HepG2 (cell line): ENCODE measurements around the gene TAPBP. TPM values are rescaled to one million over a fixed set of nuclear protein-coding genes. Genes with fewer than 3 reads are reported as not detected.

Source experiments
- CBX1 ChIP-seq: IDR thresholded peaks from one replicate; pipeline ENCODE4 v1.6.1; 2016; ENCODE audit warnings: antibody characterized with exemption, low read depth
- CHD2 ChIP-seq: IDR thresholded peaks from 2 replicates; pipeline ENCODE4 v1.6.1; 2011; ENCODE audit warnings: low read depth, low read length, improper control_type of control experiment
- CSRNP2 ChIP-seq: sonication (generic); formaldehyde crosslinking; conservative IDR thresholded peaks from 2 replicates; pipeline ENCODE4 v1.8.0; 2022; ENCODE audit warnings: low read depth, missing genetic modification reagents
- HIVEP1 ChIP-seq: sonication (generic); formaldehyde crosslinking; IDR thresholded peaks from 2 replicates; pipeline ENCODE4 v1.4.0; 2020; ENCODE audit warnings: mild to moderate bottlenecking, missing genetic modification reagents
- KLF6 ChIP-seq: IDR thresholded peaks from 2 replicates; pipeline ENCODE4 v1.8.0; 2016; ENCODE audit warnings: missing biosample characterization, missing genetic modification reagents
- MXD1 ChIP-seq: sonication (generic); formaldehyde crosslinking; IDR thresholded peaks from 2 replicates; pipeline ENCODE4 v1.4.0; 2020; ENCODE audit warnings: mild to moderate bottlenecking, missing genetic modification reagents
- NCOA2 ChIP-seq: sonication (generic); formaldehyde crosslinking; IDR thresholded peaks from 2 replicates; pipeline ENCODE4 v1.8.0; 2022; ENCODE audit warnings: inconsistent platforms
- PBX2 ChIP-seq: IDR thresholded peaks from 2 replicates; pipeline ENCODE4 v1.6.1; 2016; ENCODE audit warnings: control low read depth
- TRIM22 ChIP-seq: fragments of 450-650 bp; IDR thresholded peaks from 2 replicates; pipeline ENCODE4 v1.6.1; 2017
- ZFP91 ChIP-seq: sonication (generic); formaldehyde crosslinking; IDR thresholded peaks from 2 replicates; pipeline ENCODE4 v1.9.0; 2022; ENCODE audit warnings: missing genetic modification reagents, mild to moderate bottlenecking, borderline replicate concordance
- ZNF264 ChIP-seq: sonication (generic); formaldehyde crosslinking; IDR thresholded peaks from 2 replicates; pipeline ENCODE4 v1.4.0; 2020; ENCODE audit warnings: missing genetic modification reagents
- ZNF441 ChIP-seq: sonication (generic); formaldehyde crosslinking; IDR thresholded peaks from 2 replicates; pipeline ENCODE4 v1.7.0; 2021; ENCODE audit warnings: missing genetic modification reagents, borderline replicate concordance
- ZNF570 ChIP-seq: sonication (generic); formaldehyde crosslinking; IDR thresholded peaks from 2 replicates; pipeline ENCODE4 v1.4.0; 2020; ENCODE audit warnings: mild to moderate bottlenecking, missing genetic modification reagents, borderline replicate concordance
- polyA plus RNA-seq, 8 experiments: library from polyadenylated mRNA; depleted of rRNA in 3 of 8; stranded (reverse) in 7 of 8; unstranded in 1 of 8; fragments of >200 nt; fragmentation: Illumina TruSeq in 4 of 8; extraction: Trizol in 4 of 8; gene quantifications; 2 replicates each; pipeline versions ENCODE4 v1.2.1 to v1.2.3, GENCODE V29; 2011 to 2016; ENCODE audit warnings: low read depth in 4 of 8, missing spikeins in 1 of 8, mixed read lengths in 1 of 8; ENCODE audit not compliant: insufficient read depth in 1 of 8
- total RNA-seq, 5 experiments: library from RNA; depleted of rRNA; stranded (reverse); fragments of >200 nt; fragmentation: Illumina TruSeq; extraction: Trizol; gene quantifications; 2 replicates each; pipeline ENCODE4 v1.2.3, GENCODE V29; 2016; ENCODE audit warnings: low read depth in 1 of 5
- TF ChIP-seq, protein P1 (sequence below): sonication (generic); formaldehyde crosslinking; IDR thresholded peaks from 2 replicates; pipeline ENCODE4 v1.9.0; 2021; ENCODE audit warnings: missing genetic modification reagents, mild to moderate bottlenecking, borderline replicate concordance
- TF ChIP-seq, protein P2 (sequence below): sonication (generic); formaldehyde crosslinking; IDR thresholded peaks from 2 replicates; pipeline ENCODE4 v1.5.1; 2020; ENCODE audit warnings: mild to moderate bottlenecking, missing genetic modification reagents, moderate library complexity
- TF ChIP-seq, protein P3 (sequence below): sonication (generic); formaldehyde crosslinking; IDR thresholded peaks from 2 replicates; pipeline ENCODE4 v1.5.1; 2020; ENCODE audit warnings: missing genetic modification reagents, mild to moderate bottlenecking, borderline replicate concordance

The TAPBP gene
- total and polyA plus RNA-seq, 2 of the 13 experiments (the other 11 are each of a cell fraction or from before 2014, with no cell fraction given) = 27.4 to 32.3 TPM

- TF ChIP-seq, protein P1, sequence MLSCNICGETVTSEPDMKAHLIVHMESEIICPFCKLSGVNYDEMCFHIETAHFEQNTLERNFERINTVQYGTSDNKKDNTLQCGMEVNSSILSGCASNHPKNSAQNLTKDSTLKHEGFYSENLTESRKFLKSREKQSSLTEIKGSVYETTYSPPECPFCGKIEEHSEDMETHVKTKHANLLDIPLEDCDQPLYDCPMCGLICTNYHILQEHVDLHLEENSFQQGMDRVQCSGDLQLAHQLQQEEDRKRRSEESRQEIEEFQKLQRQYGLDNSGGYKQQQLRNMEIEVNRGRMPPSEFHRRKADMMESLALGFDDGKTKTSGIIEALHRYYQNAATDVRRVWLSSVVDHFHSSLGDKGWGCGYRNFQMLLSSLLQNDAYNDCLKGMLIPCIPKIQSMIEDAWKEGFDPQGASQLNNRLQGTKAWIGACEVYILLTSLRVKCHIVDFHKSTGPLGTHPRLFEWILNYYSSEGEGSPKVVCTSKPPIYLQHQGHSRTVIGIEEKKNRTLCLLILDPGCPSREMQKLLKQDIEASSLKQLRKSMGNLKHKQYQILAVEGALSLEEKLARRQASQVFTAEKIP = no peak
- TF ChIP-seq ZNF441 (no peak), ZNF570 (no peak), MXD1 (0 out of 2 replicates have a peak, but pooled peaks have one; percentile 22), TRIM22 (no peak), CHD2 (no peak), NCOA2 (no peak), HIVEP1 (CRISPR knock-in tag) (peak; percentile 58; the same call in 1 of the 2 replicates), CSRNP2 (no peak), ZNF264 (CRISPR knock-in tag) (no peak), PBX2 (no peak), ZFP91 (CRISPR knock-in tag) (peak; percentile 54; the same call in 1 of the 2 replicates), KLF6 (CRISPR knock-in tag) (no peak), CBX1 (no peak)
- TF ChIP-seq, protein P2, sequence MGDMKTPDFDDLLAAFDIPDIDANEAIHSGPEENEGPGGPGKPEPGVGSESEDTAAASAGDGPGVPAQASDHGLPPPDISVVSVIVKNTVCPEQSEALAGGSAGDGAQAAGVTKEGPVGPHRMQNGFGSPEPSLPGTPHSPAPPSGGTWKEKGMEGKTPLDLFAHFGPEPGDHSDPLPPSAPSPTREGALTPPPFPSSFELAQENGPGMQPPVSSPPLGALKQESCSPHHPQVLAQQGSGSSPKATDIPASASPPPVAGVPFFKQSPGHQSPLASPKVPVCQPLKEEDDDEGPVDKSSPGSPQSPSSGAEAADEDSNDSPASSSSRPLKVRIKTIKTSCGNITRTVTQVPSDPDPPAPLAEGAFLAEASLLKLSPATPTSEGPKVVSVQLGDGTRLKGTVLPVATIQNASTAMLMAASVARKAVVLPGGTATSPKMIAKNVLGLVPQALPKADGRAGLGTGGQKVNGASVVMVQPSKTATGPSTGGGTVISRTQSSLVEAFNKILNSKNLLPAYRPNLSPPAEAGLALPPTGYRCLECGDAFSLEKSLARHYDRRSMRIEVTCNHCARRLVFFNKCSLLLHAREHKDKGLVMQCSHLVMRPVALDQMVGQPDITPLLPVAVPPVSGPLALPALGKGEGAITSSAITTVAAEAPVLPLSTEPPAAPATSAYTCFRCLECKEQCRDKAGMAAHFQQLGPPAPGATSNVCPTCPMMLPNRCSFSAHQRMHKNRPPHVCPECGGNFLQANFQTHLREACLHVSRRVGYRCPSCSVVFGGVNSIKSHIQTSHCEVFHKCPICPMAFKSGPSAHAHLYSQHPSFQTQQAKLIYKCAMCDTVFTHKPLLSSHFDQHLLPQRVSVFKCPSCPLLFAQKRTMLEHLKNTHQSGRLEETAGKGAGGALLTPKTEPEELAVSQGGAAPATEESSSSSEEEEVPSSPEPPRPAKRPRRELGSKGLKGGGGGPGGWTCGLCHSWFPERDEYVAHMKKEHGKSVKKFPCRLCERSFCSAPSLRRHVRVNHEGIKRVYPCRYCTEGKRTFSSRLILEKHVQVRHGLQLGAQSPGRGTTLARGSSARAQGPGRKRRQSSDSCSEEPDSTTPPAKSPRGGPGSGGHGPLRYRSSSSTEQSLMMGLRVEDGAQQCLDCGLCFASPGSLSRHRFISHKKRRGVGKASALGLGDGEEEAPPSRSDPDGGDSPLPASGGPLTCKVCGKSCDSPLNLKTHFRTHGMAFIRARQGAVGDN (CRISPR knock-in tag) = peak; percentile 59
- TF ChIP-seq, protein P3, sequence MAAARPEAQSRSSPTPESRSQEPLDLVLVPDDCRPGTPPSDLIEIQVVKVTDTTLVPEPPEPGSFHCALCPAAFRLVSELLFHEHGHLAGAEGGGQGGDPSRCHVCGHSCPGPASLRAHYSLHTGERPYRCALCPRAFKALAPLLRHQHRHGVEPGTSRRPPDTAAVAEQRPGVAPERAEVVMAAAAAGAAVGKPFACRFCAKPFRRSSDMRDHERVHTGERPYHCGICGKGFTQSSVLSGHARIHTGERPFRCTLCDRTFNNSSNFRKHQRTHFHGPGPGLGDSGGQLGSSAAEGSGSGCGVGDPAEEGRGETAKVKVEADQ (CRISPR knock-in tag) = no peak
Measured at GRCh38 chr6:33296797-33297405, 17.0 kb downstream of the TAPBP start (continued).
